C4-2B (cell line): ENCODE data around the gene EXOC3L2.

Source experiments
- ZFX ChIP-seq: fragments of 450-650 bp; IDR thresholded peaks from 2 replicates; pipeline ENCODE4 v1.6.1; 2017
- TF ChIP-seq, protein P1 (sequence below): fragments of 450-650 bp; conservative IDR thresholded peaks from 2 replicates; pipeline ENCODE4 v1.5.1; 2017; ENCODE audit warnings: mild to moderate bottlenecking

DNA sequence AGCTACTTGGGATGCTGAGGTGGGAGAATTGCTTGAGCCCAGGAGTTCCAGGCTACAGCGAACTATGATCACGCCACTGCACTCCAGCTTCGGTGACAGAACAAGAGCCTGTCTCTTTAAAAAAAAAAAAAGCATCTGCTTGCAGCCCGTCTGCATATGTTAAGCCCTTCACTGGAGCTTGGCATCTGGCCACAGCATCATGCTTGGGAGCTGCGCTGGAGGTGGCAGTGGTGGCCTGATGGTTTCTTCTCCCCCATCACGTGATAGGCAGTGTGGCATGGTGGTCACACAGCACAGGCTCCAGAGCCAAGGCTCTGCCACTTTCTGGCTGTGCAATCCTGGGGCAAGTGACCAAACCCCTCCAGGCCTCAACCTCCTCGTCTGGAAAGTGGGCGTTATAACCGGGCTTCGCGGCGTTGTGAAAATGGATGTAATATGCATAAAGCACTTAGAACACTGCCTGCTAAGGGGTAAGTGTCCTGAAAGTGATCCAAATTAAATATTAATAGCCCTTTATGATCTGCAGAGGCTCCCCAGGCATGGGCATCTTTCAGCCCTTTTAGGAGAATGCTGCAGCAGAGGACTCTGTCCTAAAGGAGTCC, 30.3 kb upstream of the EXOC3L2 start:
- TF ChIP-seq, protein P1, sequence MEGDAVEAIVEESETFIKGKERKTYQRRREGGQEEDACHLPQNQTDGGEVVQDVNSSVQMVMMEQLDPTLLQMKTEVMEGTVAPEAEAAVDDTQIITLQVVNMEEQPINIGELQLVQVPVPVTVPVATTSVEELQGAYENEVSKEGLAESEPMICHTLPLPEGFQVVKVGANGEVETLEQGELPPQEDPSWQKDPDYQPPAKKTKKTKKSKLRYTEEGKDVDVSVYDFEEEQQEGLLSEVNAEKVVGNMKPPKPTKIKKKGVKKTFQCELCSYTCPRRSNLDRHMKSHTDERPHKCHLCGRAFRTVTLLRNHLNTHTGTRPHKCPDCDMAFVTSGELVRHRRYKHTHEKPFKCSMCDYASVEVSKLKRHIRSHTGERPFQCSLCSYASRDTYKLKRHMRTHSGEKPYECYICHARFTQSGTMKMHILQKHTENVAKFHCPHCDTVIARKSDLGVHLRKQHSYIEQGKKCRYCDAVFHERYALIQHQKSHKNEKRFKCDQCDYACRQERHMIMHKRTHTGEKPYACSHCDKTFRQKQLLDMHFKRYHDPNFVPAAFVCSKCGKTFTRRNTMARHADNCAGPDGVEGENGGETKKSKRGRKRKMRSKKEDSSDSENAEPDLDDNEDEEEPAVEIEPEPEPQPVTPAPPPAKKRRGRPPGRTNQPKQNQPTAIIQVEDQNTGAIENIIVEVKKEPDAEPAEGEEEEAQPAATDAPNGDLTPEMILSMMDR, result no peak
- no peak for TF ChIP-seq ZFX
